ENCODE results near the gene COL8A2. TPM values are rescaled to one million over a fixed set of nuclear protein-coding genes. Genes with fewer than 3 reads are reported as not detected.
A peak's percentile ranks its signal among the peaks of the same experiment; 100 is the strongest.

The COL8A2 gene
- total RNA-seq, 6 experiments from 2014 or later, result 0.18 to 0.74 (median 0.52) TPM

- no peak for ATAC-seq
- DNase-seq, result no peak
- intact Hi-C loops (cut with DNase I), result no loop called here
- H3K4me1 ChIP-seq, result peaks cover 0 to 37% (median 13%) of the 10 kb centered on the region in 4 donors
- H3K27me3 ChIP-seq, result no peaks in the 10 kb centered on the region
- H3K9me3 ChIP-seq, result no peaks in the 10 kb centered on the region
- peak overlapping the region; percentile 88 to 94 (median 92) for H3K4me3 ChIP-seq
- WGBS (ENCODE audit: insufficient coverage, low coverage, low lambda C conversion rate, missing lambda C conversion rate), result 0% methylated on average over 10 of the region's 16 CpGs
- peak overlapping the region; percentile 71 to 95 (median 83) for H3K27ac ChIP-seq
- H3K36me3 ChIP-seq, result no peaks in the 10 kb centered on the region
- TF ChIP-seq CTCF (IDR thresholded peaks at IDR 0.05) (no peak), POLR2A (IDR thresholded peaks at IDR 0.05) (no peak)
Measured at GRCh38 chr1:36148821-36149236, 23.8 kb upstream of the COL8A2 start.

- no peak overlapping the region for H3K4me3 ChIP-seq
- H3K9me3 ChIP-seq, result no peaks in the 10 kb centered on the region
- TF ChIP-seq CTCF (IDR thresholded peaks at IDR 0.05) (no peak), POLR2A (IDR thresholded peaks at IDR 0.05) (no peak)
- no peaks in the 10 kb centered on the region for H3K27me3 ChIP-seq
- H3K4me1 ChIP-seq, result peaks cover 0 to 14% (median 5%) of the 10 kb centered on the region in 4 donors
- H3K27ac ChIP-seq, result no peak overlapping the region
- no peak for DNase-seq
- WGBS (ENCODE audit: insufficient coverage, low coverage, low lambda C conversion rate, missing lambda C conversion rate), result 100% methylated on average over 1 of the region's 2 CpGs
- intact Hi-C loops (cut with DNase I), result no loop called here
- H3K36me3 ChIP-seq, result peaks cover 0 to 6% (median 3%) of the 10 kb centered on the region in 4 donors
- no peak for ATAC-seq
Measured at GRCh38 chr1:36144413-36144812, 19.4 kb upstream of the COL8A2 start.

GRCh38 chr1:36143424-36143823 is 18.4 kb upstream of the COL8A2 start:
- no peaks in the 10 kb centered on the region for H3K27me3 ChIP-seq
- no peak overlapping the region for H3K4me3 ChIP-seq
- DNase-seq (no peak), ATAC-seq (no peak)
- H3K4me1 ChIP-seq, result peaks cover 0 to 11% (median 5%) of the 10 kb centered on the region in 4 donors
- no peaks in the 10 kb centered on the region for H3K9me3 ChIP-seq
- peaks cover 1 to 13% (median 5%) of the 10 kb centered on the region in 4 donors for H3K36me3 ChIP-seq
- intact Hi-C loops (cut with DNase I), result no loop called here
- TF ChIP-seq CTCF (IDR thresholded peaks at IDR 0.05), result no peak
- no peak for TF ChIP-seq POLR2A (IDR thresholded peaks at IDR 0.05)
- no peak overlapping the region for H3K27ac ChIP-seq
- 95% methylated on average over 4 of the region's 4 CpGs for WGBS (ENCODE audit: insufficient coverage, low coverage, low lambda C conversion rate, missing lambda C conversion rate)

GRCh38 chr1:36142121-36142520 is 17.1 kb upstream of the COL8A2 start:
- H3K36me3 ChIP-seq, result peaks cover 6 to 26% (median 10%) of the 10 kb centered on the region in 4 donors
- no peak overlapping the region for H3K27ac ChIP-seq
- intact Hi-C loops (cut with DNase I), result no loop called here
- peak in 2 of 4 donors; percentile 22 to 49 for ATAC-seq
- H3K4me1 ChIP-seq, result no peaks in the 10 kb centered on the region
- no peak for TF ChIP-seq POLR2A (IDR thresholded peaks at IDR 0.05)
- TF ChIP-seq CTCF (IDR thresholded peaks at IDR 0.05), result no peak
- DNase-seq, result no peak
- no peak overlapping the region for H3K4me3 ChIP-seq
- WGBS (ENCODE audit: insufficient coverage, low coverage, low lambda C conversion rate, missing lambda C conversion rate), result 31% methylated on average over 1 of the region's 1 CpG
- H3K27me3 ChIP-seq, result no peaks in the 10 kb centered on the region
- no peaks in the 10 kb centered on the region for H3K9me3 ChIP-seq

- WGBS (ENCODE audit: insufficient coverage, low coverage, low lambda C conversion rate, missing lambda C conversion rate), result 83% methylated on average over 5 of the region's 5 CpGs
- DNase-seq (no peak), ATAC-seq (no peak)
- TF ChIP-seq POLR2A (IDR thresholded peaks at IDR 0.05), result no peak
- no peak for TF ChIP-seq CTCF (IDR thresholded peaks at IDR 0.05)
- Histone ChIP-seq H3K36me3 (peaks cover 6 to 33% (median 10%) of the 10 kb centered on the region in 4 donors), H3K4me1 (no peaks in the 10 kb centered on the region), H3K4me3 (no peak overlapping the region), H3K9me3 (no peaks in the 10 kb centered on the region), H3K27me3 (no peaks in the 10 kb centered on the region), H3K27ac (no peak overlapping the region)
- intact Hi-C loops (cut with DNase I), result no loop called here
Measured at GRCh38 chr1:36139521-36139920, 14.5 kb upstream of the COL8A2 start.

All from right lobe of liver (tissue), 6 donors.